HG02981 (cell line): ENCODE measurements around the gene CCDC167.
"Not testable (repeated sequence)": the region's sequence is repeated elsewhere in the genome, so short reads cannot be mapped to it uniquely, and the experiment has no call there.

Source experiments
- ATAC-seq: cut with Tn5 transposase; IDR thresholded peaks from one replicate; pipeline ENCODE4 v1.9.1; 2021; ENCODE audit warnings: mild to moderate bottlenecking, moderate library complexity; ENCODE audit not compliant: unreplicated experiment

Gene CCDC167

GRCh38 chr6:37474316-37474715 lies 25.4 kb downstream of the CCDC167 start:
- no peak for ATAC-seq

- no peak for ATAC-seq
Observed at GRCh38 chr6:37473364-37474095, 26.2 kb downstream of the CCDC167 start.

GRCh38 chr6:37467718-37468117 lies 32.0 kb downstream of the CCDC167 start:
- no peak for ATAC-seq

- no peak for ATAC-seq
Observed at GRCh38 chr6:37463110-37463509, 36.6 kb downstream of the CCDC167 start.

GRCh38 chr6:37460805-37461204 lies 38.9 kb downstream of the CCDC167 start:
- no peak for ATAC-seq

- ATAC-seq = no peak
Observed at GRCh38 chr6:37459981-37460800, 39.5 kb downstream of the CCDC167 start.

- no peak for ATAC-seq
Observed at GRCh38 chr6:37456816-37457560, 42.7 kb downstream of the CCDC167 start.

- ATAC-seq = no peak
Observed at GRCh38 chr6:37456126-37456525, 43.6 kb downstream of the CCDC167 start.

- no peak for ATAC-seq
Observed at GRCh38 chr6:37454420-37455140, 45.1 kb downstream of the CCDC167 start.

- ATAC-seq = no peak
Observed at GRCh38 chr6:37452522-37452921, 47.2 kb downstream of the CCDC167 start.

GRCh38 chr6:37451441-37452193 lies 48.1 kb downstream of the CCDC167 start:
- no peak for ATAC-seq

- ATAC-seq = no peak
Observed at GRCh38 chr6:37449984-37450383, 49.7 kb downstream of the CCDC167 start.

- ATAC-seq = not testable (repeated sequence)
Observed at GRCh38 chr6:37443216-37443542, 56.5 kb downstream of the CCDC167 start.

GRCh38 chr6:37442416-37443215 lies 57.1 kb downstream of the CCDC167 start:
- ATAC-seq = no peak

GRCh38 chr6:37441651-37442050 lies 58.0 kb downstream of the CCDC167 start:
- ATAC-seq = no peak

GRCh38 chr6:37438930-37439329 lies 60.8 kb downstream of the CCDC167 start:
- ATAC-seq = no peak

- no peak for ATAC-seq
Observed at GRCh38 chr6:37435816-37436215, 63.9 kb downstream of the CCDC167 start.

GRCh38 chr6:37435373-37435772 lies 64.3 kb downstream of the CCDC167 start:
- ATAC-seq = no peak

GRCh38 chr6:37433657-37434271 lies 65.9 kb downstream of the CCDC167 start:
- ATAC-seq = peak; percentile 31
